ENCODE data around the gene PPP2R5D. TPM values are rescaled to one million over a fixed set of nuclear protein-coding genes. Genes with fewer than 3 reads are reported as not detected.

PPP2R5D gene
- total RNA-seq, 1 experiment from 2014 or later: 52.7 TPM

GRCh38 chr6:42987533-42988451 lies 3.4 kb downstream of the PPP2R5D start (continued):
- TF ChIP-seq JAZF1 (CRISPR knock-in tag; IDR thresholded peaks at IDR 0.05): no peak
- TF ChIP-seq PRRX2 (CRISPR knock-in tag; IDR thresholded peaks at IDR 0.05): no peak
- TF ChIP-seq, protein P1, sequence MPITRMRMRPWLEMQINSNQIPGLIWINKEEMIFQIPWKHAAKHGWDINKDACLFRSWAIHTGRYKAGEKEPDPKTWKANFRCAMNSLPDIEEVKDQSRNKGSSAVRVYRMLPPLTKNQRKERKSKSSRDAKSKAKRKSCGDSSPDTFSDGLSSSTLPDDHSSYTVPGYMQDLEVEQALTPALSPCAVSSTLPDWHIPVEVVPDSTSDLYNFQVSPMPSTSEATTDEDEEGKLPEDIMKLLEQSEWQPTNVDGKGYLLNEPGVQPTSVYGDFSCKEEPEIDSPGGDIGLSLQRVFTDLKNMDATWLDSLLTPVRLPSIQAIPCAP (CRISPR knock-in tag; IDR thresholded peaks at IDR 0.05): no peak
- no peak for TF ChIP-seq MXD4 (CRISPR knock-in tag; IDR thresholded peaks at IDR 0.05; ENCODE audit: borderline replicate concordance)
- TF ChIP-seq TCF7 (CRISPR knock-in tag; IDR thresholded peaks at IDR 0.05; ENCODE audit: low read depth): no peak
- no peak for TF ChIP-seq ZNF671 (CRISPR knock-in tag; IDR thresholded peaks at IDR 0.05)

DNA sequence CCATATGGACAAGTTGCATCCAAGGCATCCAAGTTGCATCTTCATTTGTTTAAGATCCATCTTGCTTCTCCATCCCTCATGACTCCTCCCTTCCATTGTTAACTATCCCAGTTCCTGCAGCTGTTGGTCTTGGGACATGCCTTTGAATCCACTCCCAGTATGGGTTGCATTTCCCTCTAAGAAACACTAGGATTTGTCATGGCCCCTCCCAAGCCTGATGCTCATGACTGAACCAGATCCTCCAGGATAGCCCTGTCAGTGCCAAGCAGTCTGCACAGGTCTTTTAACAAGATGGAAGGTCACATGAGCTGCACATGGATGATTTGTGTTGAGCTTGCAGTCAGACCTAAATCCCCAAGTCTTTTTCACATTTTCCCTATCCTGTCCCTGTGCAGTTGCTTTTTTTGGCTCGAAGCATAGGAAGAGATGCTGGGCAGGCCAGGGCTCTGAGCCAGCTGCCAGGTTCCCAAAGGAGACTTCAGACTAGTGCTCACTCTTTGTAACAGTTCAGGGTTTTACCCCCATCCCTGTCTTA lies 4.2 kb downstream of the PPP2R5D start:
- no peak overlapping the region for H3K27ac Mint-ChIP-seq
- DNase-seq (ENCODE audit: low spot score) (no peak), ATAC-seq (no peak)
- POLR2A ChIA-PET: interaction anchor here (1.0 kb wide), 1 partner anchor 59 kb away, joined by 3 read pairs; the partner anchor contains the start of gene CNPY3
- TF ChIP-seq ATF3 (CRISPR knock-in tag; conservative IDR thresholded peaks at IDR 0.05): no peak
- no peak for TF ChIP-seq TP53 (CRISPR knock-in tag; IDR thresholded peaks at IDR 0.05)
- TF ChIP-seq ZNF121 (CRISPR knock-in tag; IDR thresholded peaks at IDR 0.05): no peak
- no peak for TF ChIP-seq RELA (CRISPR knock-in tag; IDR thresholded peaks at IDR 0.05; ENCODE audit: borderline replicate concordance)
- TF ChIP-seq, protein P2, sequence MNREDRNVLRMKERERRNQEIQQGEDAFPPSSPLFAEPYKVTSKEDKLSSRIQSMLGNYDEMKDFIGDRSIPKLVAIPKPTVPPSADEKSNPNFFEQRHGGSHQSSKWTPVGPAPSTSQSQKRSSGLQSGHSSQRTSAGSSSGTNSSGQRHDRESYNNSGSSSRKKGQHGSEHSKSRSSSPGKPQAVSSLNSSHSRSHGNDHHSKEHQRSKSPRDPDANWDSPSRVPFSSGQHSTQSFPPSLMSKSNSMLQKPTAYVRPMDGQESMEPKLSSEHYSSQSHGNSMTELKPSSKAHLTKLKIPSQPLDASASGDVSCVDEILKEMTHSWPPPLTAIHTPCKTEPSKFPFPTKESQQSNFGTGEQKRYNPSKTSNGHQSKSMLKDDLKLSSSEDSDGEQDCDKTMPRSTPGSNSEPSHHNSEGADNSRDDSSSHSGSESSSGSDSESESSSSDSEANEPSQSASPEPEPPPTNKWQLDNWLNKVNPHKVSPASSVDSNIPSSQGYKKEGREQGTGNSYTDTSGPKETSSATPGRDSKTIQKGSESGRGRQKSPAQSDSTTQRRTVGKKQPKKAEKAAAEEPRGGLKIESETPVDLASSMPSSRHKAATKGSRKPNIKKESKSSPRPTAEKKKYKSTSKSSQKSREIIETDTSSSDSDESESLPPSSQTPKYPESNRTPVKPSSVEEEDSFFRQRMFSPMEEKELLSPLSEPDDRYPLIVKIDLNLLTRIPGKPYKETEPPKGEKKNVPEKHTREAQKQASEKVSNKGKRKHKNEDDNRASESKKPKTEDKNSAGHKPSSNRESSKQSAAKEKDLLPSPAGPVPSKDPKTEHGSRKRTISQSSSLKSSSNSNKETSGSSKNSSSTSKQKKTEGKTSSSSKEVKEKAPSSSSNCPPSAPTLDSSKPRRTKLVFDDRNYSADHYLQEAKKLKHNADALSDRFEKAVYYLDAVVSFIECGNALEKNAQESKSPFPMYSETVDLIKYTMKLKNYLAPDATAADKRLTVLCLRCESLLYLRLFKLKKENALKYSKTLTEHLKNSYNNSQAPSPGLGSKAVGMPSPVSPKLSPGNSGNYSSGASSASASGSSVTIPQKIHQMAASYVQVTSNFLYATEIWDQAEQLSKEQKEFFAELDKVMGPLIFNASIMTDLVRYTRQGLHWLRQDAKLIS (CRISPR knock-in tag; IDR thresholded peaks at IDR 0.05; ENCODE audit: borderline replicate concordance): no peak
- no peak for TF ChIP-seq ZNF396 (CRISPR knock-in tag; IDR thresholded peaks at IDR 0.05; ENCODE audit: borderline replicate concordance)
- TF ChIP-seq, protein P3, sequence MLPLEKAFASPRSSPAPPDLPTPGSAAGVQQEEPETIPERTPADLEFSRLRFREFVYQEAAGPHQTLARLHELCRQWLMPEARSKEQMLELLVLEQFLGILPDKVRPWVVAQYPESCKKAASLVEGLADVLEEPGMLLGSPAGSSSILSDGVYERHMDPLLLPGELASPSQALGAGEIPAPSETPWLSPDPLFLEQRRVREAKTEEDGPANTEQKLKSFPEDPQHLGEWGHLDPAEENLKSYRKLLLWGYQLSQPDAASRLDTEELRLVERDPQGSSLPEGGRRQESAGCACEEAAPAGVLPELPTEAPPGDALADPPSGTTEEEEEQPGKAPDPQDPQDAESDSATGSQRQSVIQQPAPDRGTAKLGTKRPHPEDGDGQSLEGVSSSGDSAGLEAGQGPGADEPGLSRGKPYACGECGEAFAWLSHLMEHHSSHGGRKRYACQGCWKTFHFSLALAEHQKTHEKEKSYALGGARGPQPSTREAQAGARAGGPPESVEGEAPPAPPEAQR (CRISPR knock-in tag; IDR thresholded peaks at IDR 0.05): no peak
- TF ChIP-seq, protein P4, sequence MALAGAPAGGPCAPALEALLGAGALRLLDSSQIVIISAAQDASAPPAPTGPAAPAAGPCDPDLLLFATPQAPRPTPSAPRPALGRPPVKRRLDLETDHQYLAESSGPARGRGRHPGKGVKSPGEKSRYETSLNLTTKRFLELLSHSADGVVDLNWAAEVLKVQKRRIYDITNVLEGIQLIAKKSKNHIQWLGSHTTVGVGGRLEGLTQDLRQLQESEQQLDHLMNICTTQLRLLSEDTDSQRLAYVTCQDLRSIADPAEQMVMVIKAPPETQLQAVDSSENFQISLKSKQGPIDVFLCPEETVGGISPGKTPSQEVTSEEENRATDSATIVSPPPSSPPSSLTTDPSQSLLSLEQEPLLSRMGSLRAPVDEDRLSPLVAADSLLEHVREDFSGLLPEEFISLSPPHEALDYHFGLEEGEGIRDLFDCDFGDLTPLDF (CRISPR knock-in tag; IDR thresholded peaks at IDR 0.05): no peak
- TF ChIP-seq CREM (CRISPR knock-in tag; IDR thresholded peaks at IDR 0.05): no peak
- TF ChIP-seq E2F4 (CRISPR knock-in tag; IDR thresholded peaks at IDR 0.05; ENCODE audit: borderline replicate concordance, low read depth): no peak
- TF ChIP-seq CREB1 (CRISPR knock-in tag; IDR thresholded peaks at IDR 0.05): no peak
- peaks cover 20% of the 10 kb centered on the region for H3K36me3 Mint-ChIP-seq
- CTCF ChIA-PET: no interaction called here
- H3K27me3 Mint-ChIP-seq (ENCODE audit: low read depth): no peaks in the 10 kb centered on the region
- H3K4me1 Mint-ChIP-seq: peaks cover 19% of the 10 kb centered on the region
- no peak overlapping the region for H3K4me3 Mint-ChIP-seq
- no peaks in the 10 kb centered on the region for H3K9me3 Mint-ChIP-seq

Data from WTC11 (cell line).